Stimulated activated CD4-positive, alpha-beta T cell treated with anti-CD3 and anti-CD28 coated beads, Interleukin-4, amount 100 ng/mL, for 4 hours (primary cell): ENCODE results near the gene DCLRE1B.

ENCODE experiments used
- DNase-seq, 2 experiments: peaks; one replicate each; pipeline ENCODE4 v3.0.0-alpha.2; 2020

The DCLRE1B gene

GRCh38 chr1:113887402-113888175 lies 17.5 kb upstream of the DCLRE1B start, which contains the start of gene BCL2L15:
BCL2L15 (minus strand) TSS chr1:113887581; CDS start chr1:113887375, 206 bp downstream.
- no peak for DNase-seq

- no peak for DNase-seq
Measured at GRCh38 chr1:113890816-113891215, 14.3 kb upstream of the DCLRE1B start.

DNA sequence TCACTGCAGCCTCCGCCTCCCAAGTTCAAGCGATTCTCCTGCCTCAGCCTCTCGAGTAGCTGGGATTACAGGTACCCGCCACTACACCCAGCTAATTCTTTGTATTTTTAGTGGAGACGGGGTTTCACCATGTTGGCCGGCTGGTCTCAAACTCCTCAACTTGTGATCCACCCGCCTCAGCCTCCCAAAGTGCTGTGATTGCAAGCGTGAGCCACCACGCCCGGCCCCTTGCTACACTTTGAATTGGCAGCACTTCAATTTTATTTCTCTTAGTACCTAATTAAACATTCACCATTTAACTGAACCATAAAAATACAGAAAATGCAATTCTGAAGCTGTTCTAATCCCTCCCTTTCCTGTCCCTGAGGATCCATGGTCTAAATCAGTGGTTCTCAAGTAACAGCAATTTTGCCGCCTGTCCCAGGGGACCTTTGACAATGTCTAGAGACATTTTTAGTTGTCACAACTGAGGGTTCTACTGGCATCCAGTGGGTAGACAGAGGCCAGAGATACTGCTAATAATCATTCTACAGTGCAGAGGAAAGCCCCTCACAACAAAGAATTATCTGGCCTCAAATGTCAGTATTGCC lies 13.4 kb upstream of the DCLRE1B start:
- no peak for DNase-seq

DNA sequence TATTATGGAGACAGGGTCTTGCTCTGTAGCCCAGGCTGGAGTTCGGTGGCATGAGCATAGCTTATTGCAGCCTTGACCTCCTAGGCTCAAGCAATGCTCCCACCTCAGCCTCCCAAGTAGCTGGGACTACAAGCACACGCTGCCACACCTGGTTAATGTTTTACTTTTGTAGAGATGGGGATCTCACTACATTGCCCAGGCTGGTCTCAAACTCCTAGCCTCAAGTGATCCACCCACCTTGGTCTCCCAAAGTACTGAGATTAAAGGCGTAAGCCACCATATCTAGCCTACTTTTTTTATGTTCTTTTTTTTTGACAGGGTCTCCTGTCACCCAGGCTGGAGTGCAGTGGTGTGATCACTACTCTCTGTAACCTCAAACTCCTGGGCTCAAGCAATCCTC lies 11.9 kb upstream of the DCLRE1B start:
- no peak for DNase-seq

GRCh38 chr1:113895098-113895497 lies 10.0 kb upstream of the DCLRE1B start:
- DNase-seq = no peak

- no peak for DNase-seq
Measured at GRCh38 chr1:113895961-113896360, 9.2 kb upstream of the DCLRE1B start.

GRCh38 chr1:113898241-113898814 lies 6.8 kb upstream of the DCLRE1B start:
- DNase-seq = no peak

- DNase-seq = no peak
Measured at GRCh38 chr1:113899111-113899510, 6.0 kb upstream of the DCLRE1B start.

- DNase-seq = no peak
Measured at GRCh38 chr1:113901191-113901590, 3.9 kb upstream of the DCLRE1B start.

DNA sequence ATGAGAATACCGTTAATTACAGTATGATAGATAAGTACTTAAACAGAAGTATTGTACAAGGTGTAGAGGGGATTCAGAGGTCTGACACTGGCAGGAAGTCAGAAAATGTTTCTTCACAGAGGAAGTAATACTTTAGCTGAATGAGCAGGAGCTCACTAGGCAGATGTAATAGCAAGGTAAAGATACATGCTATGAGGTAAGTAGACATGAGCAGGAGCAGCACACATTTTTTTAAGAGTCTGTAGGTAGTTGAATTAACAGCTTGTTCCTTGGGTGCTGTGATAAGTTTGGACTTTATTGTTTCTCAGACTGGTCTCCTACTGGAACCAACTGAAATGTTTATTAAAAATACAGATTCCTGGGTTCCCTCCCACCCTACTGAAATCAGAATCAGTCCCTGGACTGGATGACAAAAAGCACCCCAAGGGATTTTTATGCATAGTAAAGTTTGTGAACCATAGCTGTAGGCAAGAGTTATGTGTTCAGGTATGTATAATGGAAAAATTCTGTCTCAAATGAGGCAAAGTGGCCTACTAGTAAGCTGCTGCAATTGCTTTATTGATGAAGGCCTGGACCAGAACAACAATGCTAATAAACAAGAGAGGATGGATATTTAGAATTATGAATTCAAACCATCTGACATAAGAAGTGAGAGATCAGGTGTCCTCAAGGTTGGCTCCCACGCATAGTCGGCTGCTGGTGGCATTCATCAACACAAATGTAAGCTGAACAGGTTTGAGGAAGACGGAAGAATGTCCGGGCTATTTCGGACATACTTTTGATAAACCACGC lies 1.4 kb upstream of the DCLRE1B start:
- DNase-seq = peak in 1 of 2 experiments; percentile 5

DNA sequence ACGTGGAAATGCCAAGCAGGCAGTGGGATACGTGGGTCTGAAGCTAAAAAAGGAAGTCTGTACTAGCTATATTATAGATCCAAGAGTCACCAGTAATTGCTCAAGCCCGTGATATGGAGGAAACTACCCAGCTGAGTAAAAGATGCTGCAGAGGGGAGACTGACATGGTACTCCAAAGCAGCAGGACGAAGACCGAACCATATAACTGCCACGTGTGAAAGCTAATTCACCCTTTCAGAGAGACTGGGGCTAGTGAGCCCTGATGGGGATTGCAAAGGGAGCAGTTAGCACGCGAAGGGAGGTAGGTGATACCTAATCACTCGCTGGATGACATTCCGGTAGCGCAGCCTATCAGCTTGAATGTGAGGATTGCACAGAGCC lies 843 bp upstream of the DCLRE1B start:
- no peak for DNase-seq

- DNase-seq = peak in 1 of 2 experiments; percentile 24
Measured at GRCh38 chr1:113905435-113905861, 322 bp downstream of the DCLRE1B start.

DNA sequence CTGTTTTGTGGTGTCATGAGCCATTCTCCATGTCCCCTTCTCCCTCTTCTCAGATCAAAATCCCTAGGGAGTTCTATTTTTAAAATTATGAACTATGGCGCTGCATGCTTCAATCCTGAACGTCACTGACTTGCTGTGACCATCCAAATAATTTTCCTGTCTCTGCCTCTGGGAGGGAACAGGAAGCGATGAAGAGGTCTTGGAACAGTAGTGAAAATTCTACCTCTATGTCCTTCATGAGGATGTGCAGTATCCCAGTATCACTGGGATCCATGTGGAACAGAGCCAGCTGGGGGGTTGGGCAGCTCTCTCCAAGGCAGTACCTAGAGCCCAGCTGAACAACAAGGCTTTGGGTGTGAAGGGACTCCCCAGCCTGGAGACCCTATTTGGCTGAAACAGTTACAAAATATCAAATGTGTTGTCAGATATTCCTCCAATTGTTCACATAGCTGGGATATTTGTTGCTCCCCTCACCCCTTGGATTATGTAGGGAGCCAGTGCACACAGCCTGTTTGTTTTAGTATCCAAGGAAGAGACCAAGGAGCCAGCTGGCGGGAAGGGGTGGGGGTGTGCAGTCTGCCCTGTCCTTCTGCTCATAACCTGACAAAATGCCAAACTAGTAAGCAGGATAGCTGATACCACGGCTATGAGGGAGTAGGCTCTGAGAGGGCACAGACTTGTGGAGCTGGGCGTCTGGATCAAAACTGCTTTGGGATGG lies 7.6 kb downstream of the DCLRE1B start:
- no peak for DNase-seq

- DNase-seq = no peak
Measured at GRCh38 chr1:113913312-113913668, 8.2 kb downstream of the DCLRE1B start.

DNA sequence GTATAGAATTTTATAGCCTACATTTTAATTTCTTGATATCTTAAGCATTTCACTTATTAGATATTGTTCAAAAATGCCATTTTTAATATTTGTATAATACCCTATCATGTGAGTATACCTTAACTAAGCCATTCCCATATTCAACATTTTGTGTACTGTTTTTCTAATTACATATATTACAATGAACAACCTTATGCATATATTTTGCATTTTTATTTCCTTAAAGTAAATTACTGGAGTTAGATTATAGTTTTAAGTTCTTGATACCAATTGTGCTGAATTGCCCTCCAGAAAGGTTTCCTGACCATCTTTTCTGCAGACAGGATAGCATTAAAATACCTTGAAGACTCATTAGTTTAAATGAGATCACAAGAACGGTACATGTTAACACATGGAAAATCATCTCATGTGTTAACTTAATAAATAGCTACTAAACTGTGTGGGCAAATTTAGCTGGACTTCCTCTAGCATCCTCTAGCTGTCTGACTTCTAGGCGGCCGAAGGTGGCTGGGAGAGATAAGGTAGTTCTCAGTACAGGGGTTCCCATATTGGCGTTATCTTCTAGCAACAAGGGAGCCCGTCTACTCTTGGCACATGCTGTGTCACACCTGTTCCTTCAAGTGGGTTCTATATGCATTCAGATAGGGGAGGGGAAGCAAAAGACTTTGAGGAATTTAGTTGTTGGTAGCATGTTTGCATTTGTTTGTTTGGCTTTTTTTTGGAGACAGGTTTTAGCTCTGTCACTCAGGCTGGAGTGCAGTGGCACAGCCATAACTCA lies 8.9 kb downstream of the DCLRE1B start:
- no peak for DNase-seq

- DNase-seq = no peak
Measured at GRCh38 chr1:113916974-113917373, 11.8 kb downstream of the DCLRE1B start.

GRCh38 chr1:113917400-113918082 lies 12.4 kb downstream of the DCLRE1B start:
- no peak for DNase-seq

- DNase-seq = no peak
Measured at GRCh38 chr1:113918243-113918642, 13.1 kb downstream of the DCLRE1B start.

GRCh38 chr1:113922957-113923356 lies 17.8 kb downstream of the DCLRE1B start:
- no peak for DNase-seq

- DNase-seq = no peak
Measured at GRCh38 chr1:113924473-113924872, 19.3 kb downstream of the DCLRE1B start.

DNA sequence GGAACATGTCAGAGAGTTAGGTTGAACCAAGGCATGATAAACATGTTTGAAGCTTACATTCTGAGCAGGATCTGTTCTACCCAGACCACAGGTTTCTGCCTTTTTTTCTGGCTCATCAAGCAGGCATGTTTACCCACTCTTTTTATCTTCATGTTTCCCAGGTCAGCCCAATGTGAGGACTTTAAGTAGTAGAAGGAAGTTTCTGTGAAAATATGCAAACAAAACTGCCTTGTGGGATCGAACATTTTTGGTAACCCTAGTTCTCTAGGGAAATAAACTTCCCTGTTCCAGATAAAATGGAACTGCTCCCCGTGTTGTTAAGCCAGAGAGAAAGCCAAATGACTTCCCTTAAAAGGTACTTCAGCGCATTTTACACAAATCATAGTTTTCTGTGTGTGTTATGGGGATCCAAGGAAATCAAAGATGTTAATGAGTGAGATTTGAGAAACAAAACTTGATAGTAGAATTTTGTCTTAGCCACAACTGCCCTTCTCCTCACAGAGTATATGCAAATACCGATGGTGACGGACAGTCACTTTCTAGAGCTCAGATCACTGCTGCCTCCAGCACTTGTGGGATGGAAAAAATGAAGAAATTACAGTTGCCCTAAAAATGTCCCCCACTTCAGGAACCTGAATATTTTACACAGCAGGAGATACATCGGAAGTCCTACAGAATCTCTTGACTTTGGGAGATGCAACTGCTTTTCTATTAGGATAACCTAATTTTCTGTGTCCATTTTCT lies 23.2 kb downstream of the DCLRE1B start:
- no peak for DNase-seq
